ENCODE results near the gene CHST15. TPM values are rescaled to one million over a fixed set of nuclear protein-coding genes. Genes with fewer than 3 reads are reported as not detected.

Gene CHST15
- total RNA-seq, 1 donor from 2014 or later, result 76.9 TPM

DNA sequence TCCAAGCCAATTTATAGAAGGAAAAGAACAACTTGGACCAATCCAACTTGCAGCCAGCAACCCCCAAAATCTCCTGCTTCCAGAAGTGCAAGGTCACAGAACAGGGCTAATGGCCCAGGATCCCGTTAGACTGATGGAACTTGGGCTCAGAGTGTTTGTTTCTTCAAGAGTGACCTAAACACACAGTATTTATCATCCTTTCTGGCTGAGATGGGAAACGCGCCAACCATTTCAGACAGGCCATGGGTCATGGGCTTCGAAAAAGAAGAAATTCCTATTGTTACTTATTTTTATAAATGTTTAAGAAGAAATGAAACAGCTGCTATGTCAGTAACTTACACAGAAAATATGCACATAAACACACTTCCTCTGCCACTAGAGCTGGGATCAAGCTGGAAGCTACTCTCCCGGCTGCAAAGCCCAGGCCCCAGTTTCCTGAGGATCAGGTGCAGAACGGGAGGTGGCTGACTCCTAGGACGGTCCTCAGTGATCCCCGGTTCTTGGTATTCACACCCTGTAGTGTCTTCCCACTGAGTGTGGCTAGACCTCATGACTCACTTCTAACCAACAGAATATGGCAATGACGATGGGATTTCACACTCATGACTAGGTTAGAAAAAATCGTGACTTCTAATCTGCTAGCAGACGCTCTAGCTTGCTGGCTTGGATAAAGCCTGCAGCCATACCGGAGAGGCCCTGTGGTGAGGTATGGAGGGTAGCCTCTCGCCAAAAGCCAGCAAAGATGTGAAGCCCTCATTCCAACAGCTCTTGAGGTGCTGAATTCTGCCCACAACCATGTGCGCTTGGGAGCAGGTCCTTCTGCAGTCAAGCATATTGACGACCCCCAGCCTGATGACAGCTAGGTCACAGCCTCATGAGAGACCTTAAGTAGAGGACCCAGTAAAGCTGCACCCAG is 60.2 kb downstream of the CHST15 start:
- DNase-seq (ENCODE audit: extremely low read depth, low read depth, low spot score), result no peak

- no peak for DNase-seq (ENCODE audit: extremely low read depth, low read depth, low spot score)
Measured at GRCh38 chr10:124032087-124032935, 61.1 kb downstream of the CHST15 start.

GRCh38 chr10:124030492-124031110 is 62.8 kb downstream of the CHST15 start:
- no peak for DNase-seq (ENCODE audit: extremely low read depth, low read depth, low spot score)

DNA sequence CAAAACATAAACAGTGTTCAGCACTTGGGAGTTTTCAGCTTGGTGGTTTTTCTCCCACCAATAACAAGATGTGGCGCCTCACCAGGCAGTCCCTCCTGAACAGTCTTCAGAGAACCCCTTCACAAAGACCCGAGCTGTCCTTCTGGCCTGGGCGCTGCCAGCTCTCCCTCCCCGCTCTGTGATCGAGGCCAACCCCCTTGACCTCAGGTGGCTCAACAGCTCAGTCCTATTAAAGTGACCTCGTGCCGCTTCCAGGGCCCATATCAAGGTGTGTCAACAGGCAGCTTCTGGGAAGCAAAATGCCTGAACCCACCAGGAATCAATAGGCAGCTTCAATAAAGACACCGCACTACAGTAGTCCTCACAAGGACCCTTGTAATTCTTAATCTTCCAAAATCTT is 63.3 kb downstream of the CHST15 start:
- no peak for DNase-seq (ENCODE audit: extremely low read depth, low read depth, low spot score)

DNA sequence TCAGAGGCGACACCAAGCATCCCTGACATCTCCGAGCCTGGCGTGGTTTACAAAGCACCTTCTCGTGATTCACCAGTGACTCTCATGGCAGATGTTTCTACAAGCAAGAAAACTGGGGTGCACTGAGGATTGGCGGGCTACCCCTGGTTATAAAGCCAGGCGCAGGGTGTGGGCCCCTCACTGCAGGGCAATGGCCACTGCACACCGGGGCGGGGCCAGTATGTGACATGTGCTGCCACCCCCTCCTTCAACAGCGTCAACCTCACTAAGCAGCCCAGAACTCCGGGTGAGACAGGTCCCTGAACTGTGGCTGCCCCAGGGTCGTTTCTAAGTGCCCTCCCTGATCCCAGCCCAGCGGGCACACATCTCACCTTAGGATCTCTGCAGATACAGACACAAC is 63.8 kb downstream of the CHST15 start:
- DNase-seq (ENCODE audit: extremely low read depth, low read depth, low spot score), result no peak

GRCh38 chr10:124028700-124029480 is 64.5 kb downstream of the CHST15 start:
- no peak for DNase-seq (ENCODE audit: extremely low read depth, low read depth, low spot score)

- DNase-seq (ENCODE audit: extremely low read depth, low read depth, low spot score), result no peak
Measured at GRCh38 chr10:124027651-124028050, 65.7 kb downstream of the CHST15 start.

- DNase-seq (ENCODE audit: extremely low read depth, low read depth, low spot score), result no peak
Measured at GRCh38 chr10:124027031-124027611, 66.3 kb downstream of the CHST15 start.

DNA sequence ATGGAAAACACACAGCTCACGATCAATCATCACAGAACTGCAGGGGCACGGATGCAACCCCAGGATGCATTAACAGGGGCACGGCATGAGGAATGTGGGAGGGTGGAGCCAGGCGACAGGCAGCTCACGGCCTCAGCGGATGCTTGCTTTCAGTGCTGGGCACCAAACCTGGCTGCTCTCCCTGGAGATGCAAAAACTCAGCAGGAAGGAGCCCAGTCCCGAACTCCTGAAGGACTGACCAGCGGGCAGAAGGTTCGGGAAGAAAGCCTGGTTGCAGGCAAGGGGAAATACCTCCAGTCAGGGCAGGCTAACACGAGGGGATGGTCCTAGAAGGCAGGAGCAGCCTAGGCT is 66.8 kb downstream of the CHST15 start:
- no peak for DNase-seq (ENCODE audit: extremely low read depth, low read depth, low spot score)

GRCh38 chr10:124025660-124026588 is 67.5 kb downstream of the CHST15 start:
- DNase-seq (ENCODE audit: extremely low read depth, low read depth, low spot score), result no peak

DNA sequence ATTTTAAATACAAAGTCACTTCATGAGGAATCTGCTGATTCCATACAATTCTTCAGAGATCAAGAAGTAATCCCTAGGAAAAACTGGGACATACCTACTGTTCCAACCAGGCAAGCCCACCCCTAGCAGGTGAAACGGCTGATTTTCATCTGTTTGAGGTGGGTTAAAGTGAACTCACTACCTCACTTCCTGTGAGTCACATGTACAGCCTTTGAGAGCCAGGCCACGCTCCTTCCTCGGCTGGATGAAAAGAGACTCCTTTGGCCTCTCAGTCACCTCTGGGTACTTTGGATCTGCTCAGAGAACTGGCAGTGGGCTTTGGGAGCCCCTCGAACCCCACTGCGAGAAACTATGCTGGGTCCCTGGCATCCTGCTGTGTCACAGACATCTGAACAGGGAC is 68.2 kb downstream of the CHST15 start:
- no peak for DNase-seq (ENCODE audit: extremely low read depth, low read depth, low spot score)

- no peak for DNase-seq (ENCODE audit: extremely low read depth, low read depth, low spot score)
Measured at GRCh38 chr10:124022066-124022465, 71.3 kb downstream of the CHST15 start.

DNA sequence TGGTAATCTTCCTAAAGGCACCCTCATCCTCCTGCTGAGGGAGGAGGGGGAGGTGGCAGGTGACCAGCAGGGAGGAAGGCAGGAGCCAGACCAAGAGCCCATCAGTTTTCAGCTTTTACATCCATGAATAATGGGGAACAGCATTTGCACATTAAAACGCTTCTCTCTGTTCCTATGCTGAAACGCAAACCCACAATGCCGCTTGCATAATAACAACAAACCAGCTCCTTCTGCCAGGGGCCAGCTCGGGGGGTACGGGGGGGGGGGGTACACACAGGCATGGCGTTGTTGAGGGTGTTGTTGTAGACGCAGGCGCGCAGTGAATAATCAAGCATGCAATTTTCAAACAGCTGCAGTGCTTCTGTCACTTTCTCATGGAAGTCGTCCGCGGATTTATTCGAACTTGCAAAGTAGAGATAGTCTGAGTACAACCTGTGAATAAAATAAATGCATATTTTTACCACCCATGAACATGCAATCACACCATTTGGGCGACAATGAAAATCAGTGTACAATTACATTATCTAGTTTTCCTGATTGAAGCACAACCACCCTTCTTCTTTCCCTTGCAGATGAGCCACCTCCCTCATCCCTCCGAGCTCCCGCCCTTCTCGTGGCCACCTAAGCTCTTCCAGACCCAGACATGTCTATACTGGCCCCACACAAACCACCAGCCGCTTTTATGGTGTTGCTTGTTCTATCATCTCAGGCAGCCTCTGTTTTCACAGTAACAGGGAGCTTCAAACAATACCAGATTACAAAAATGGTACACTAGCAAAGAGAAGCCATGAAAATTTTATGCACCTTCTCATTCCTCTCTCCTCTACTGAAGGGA is 72.2 kb downstream of the CHST15 start:
- DNase-seq (ENCODE audit: extremely low read depth, low read depth, low spot score), result no peak

GRCh38 chr10:124019886-124020797 is 73.3 kb downstream of the CHST15 start:
- DNase-seq (ENCODE audit: extremely low read depth, low read depth, low spot score), result no peak

DNA sequence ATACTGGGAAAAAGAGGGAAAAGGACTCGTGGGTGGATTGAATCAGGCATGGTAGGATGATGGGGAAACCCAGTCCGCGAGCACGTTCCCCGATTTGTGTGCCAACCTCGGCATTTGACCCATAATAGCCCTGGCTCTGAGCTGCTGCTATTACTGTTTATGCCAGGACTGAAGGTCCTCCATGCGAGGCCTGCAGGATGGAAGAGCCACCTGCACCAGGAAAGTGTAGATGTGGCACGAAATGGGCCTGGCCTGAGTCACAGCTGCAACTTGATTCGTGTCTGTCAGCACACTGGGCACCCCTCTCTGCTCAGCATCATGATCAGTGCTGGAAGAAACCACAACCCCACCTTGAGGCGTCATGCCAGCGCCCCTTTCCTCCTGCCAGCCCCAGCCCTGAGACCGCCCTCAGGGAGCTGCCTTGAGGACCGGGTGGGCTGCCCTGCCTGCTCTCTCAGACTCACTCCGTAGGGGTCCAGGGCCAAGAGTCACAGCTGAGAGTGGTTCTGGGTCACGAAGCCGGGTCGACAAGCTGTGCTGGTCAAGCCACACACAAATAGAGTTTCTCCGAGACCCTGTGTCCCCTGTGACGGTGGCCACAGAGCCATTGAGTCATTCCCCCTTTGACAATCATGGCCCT is 74.4 kb downstream of the CHST15 start:
- no peak for DNase-seq (ENCODE audit: extremely low read depth, low read depth, low spot score)

DNA sequence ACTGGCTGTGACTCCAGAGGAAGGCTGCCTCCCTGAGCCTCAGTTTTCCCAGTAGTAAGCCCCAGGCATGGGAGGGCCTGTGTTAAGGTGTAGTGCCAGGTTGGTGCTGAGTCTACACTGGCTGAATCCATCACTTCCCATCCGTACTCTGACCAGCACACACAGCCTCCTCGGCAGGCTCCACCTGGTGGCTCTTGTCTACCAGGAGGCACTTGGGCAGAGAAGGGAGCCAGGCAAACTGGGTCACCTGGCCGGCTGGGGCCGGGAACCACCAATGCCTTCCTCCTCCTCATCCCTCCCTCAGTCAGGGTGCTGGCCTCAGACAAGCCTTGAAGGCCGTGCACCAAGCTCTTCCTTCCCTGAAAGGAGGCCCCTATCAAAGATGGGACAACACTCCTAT is 75.7 kb downstream of the CHST15 start:
- no peak for DNase-seq (ENCODE audit: extremely low read depth, low read depth, low spot score)
